Motor neuron (in vitro differentiated cells): Measurements from ENCODE around the gene TTYH2. TPM values are rescaled to one million over a fixed set of nuclear protein-coding genes. Genes with fewer than 3 reads are reported as not detected.

Source experiments
- ATAC-seq, 8 experiments: fragments of 200-7000 bp; cut with Tn5 transposase; replicated peaks in 6 of 8; 2 replicates each; pipeline ENCODE4 v1.8.0; 2021; ENCODE audit warnings: mild to moderate bottlenecking in 8 of 8, moderate library complexity in 8 of 8
- H3K27ac ChIP-seq, 2 donors: fragments of 250-450 bp; sonication (Bioruptor Pico); 2 replicates each; pipeline ENCODE4 v1.9.0; 2021; ENCODE audit warnings: antibody characterized with exemption in 2 of 2, mild to moderate bottlenecking in 2 of 2, moderate library complexity in 1 of 2
- H3K4me1 ChIP-seq, 2 donors: fragments of 250-450 bp; sonication (Bioruptor Pico); replicated peaks in 1 of 2; 2 replicates each; pipeline ENCODE4 v1.6.1; 2021; ENCODE audit warnings: antibody characterized with exemption in 2 of 2, mild to moderate bottlenecking in 2 of 2, moderate library complexity in 1 of 2
- H3K4me3 ChIP-seq, 5 donors: fragments of 250-450 bp; sonication (Bioruptor Pico); 2 replicates each; pipeline ENCODE4 v1.9.0; 2021; ENCODE audit warnings: antibody characterized with exemption in 5 of 5, mild to moderate bottlenecking in 5 of 5, moderate library complexity in 4 of 5
- WGBS, 10 experiments: fragments of 450-650 bp; shearing (Covaris generic); methylation state at CpG; one replicate each; pipeline ENCODE4 v1.0.0; 2022; 5-methylcytosine and 5-hydroxymethylcytosine counted together
- in situ Hi-C, 9 experiments: fragments of 400-800 bp; cut with MboI; loops; one replicate each; pipeline ENCODE4 v1.15.0; 2021; ENCODE audit warnings: low sequenced_read_pairs in 9 of 9, low pct_unique_long_range_greater_than_20kb in 2 of 9; ENCODE audit not compliant: unreplicated experiment in 9 of 9
- total RNA-seq, 8 experiments: library from RNA; unstranded; fragments of 300-600 nt; gene quantifications; 2 replicates each; pipeline versions ENCODE4 v1.2.3 to v1.2.4, GENCODE V29; 2022

Gene TTYH2
- 10 to 100 TPM in 3 of 8 experiments, 1 to 10 TPM in 5; 6.0 to 20.6 (median 9.1) TPM for total RNA-seq

GRCh38 chr17:74212913-74213791 is at the start of gene TTYH2:
TTYH2 (plus strand) TSS chr17:74213571; CDS start chr17:74213588, 17 bp downstream.
- in situ Hi-C loops = loop anchor here in 2 of 9 experiments (25.0 kb wide), 1 partner anchor 149 kb away; the partner anchor contains the start of genes BTBD17 (in 2 of the 2) and GPR142 (in 2 of the 2)
- H3K4me3 ChIP-seq = peak within 1 kb of the TSS; percentile 24 to 46 (median 33)
- H3K27ac ChIP-seq = peak within 1 kb of the TSS in 1 of 2 donors; percentile 87
- H3K4me1 ChIP-seq = peaks cover 40 to 45% of the 10 kb centered on the region in 2 donors
- 0 to 35% (median 13%) methylated on average over 1 to 11 of the region's 62 CpGs; no CpG with 5 or more reads in 6 of the 10 experiments for WGBS, 10 experiments
- peak; percentile 41 to 79 (median 66) for ATAC-seq

- in situ Hi-C loops = loop anchor here in 1 of 9 experiments (25.0 kb wide), 1 partner anchor 502 kb away; no protein-coding TSS in a partner anchor
- Histone ChIP-seq H3K4me3 (no peak overlapping the region), H3K4me1 (no peaks in the 10 kb centered on the region), H3K27ac (no peak overlapping the region)
- ATAC-seq = no peak
- 63 to 100% (median 87%) methylated on average over 1 to 7 of the region's 7 CpGs; no CpG with 5 or more reads in 1 of the 10 experiments for WGBS, 10 experiments
Observed at GRCh38 chr17:74163836-74164235, 49.5 kb upstream of the TTYH2 start.

- no peak overlapping the region for H3K27ac ChIP-seq
- no peak for ATAC-seq
- H3K4me3 ChIP-seq = no peak overlapping the region
- H3K4me1 ChIP-seq = no peaks in the 10 kb centered on the region
- WGBS, 10 experiments = 38 to 100% (median 95%) methylated on average over 1 to 9 of the region's 9 CpGs; no CpG with 5 or more reads in 1 of the 10 experiments
- in situ Hi-C loops = loop anchor here in 1 of 9 experiments (25.0 kb wide), 1 partner anchor 502 kb away; no protein-coding TSS in a partner anchor
Observed at GRCh38 chr17:74164446-74165045, 48.8 kb upstream of the TTYH2 start.

GRCh38 chr17:74165797-74166365 is 47.5 kb upstream of the TTYH2 start:
- no peak overlapping the region for H3K4me3 ChIP-seq
- WGBS, 10 experiments = 0 to 100% (median 45%) methylated on average over 1 to 8 of the region's 8 CpGs
- in situ Hi-C loops = loop anchor here in 1 of 9 experiments (25.0 kb wide), 1 partner anchor 504 kb away; no protein-coding TSS in a partner anchor
- peak in 3 of 8 experiments; percentile 38 to 59 (median 50) for ATAC-seq
- no peak overlapping the region for H3K27ac ChIP-seq
- no peaks in the 10 kb centered on the region for H3K4me1 ChIP-seq

GRCh38 chr17:74170924-74171323 is 42.4 kb upstream of the TTYH2 start:
- Histone ChIP-seq H3K4me3 (no peak overlapping the region), H3K4me1 (no peaks in the 10 kb centered on the region), H3K27ac (no peak overlapping the region)
- in situ Hi-C loops = loop anchor here in 1 of 9 experiments (25.0 kb wide), 1 partner anchor 509 kb away; no protein-coding TSS in a partner anchor
- ATAC-seq = peak in 2 of 8 experiments; percentile 38 to 65
- 82 to 100% (median 94%) methylated on average over 1 of the region's 1 CpG; no CpG with 5 or more reads in 6 of the 10 experiments for WGBS, 10 experiments

- in situ Hi-C loops = loop anchor here in 1 of 9 experiments (25.0 kb wide), 1 partner anchor 510 kb away; no protein-coding TSS in a partner anchor
Observed at GRCh38 chr17:74172700-74173099, 40.7 kb upstream of the TTYH2 start.

GRCh38 chr17:74176546-74177001 is 36.8 kb upstream of the TTYH2 start:
- Histone ChIP-seq H3K4me1 (peaks cover 7 to 16% of the 10 kb centered on the region in 2 donors), H3K27ac (no peak overlapping the region), H3K4me3 (no peak overlapping the region)
- in situ Hi-C loops = loop anchor here in 6 of 9 experiments (25.0 kb wide), 3 partner anchors 514 to 739 kb away; no protein-coding TSS in a partner anchor
- peak; percentile 67 to 97 (median 78) for ATAC-seq
- 0 to 60% (median 0%) methylated on average over 1 to 9 of the region's 10 CpGs; no CpG with 5 or more reads in 5 of the 10 experiments for WGBS, 10 experiments

More at GRCh38 chr17:74172700-74173099, 40.7 kb upstream of the TTYH2 start:
- WGBS, 10 experiments = 0 to 100% (median 59%) methylated on average over 1 to 3 of the region's 3 CpGs; no CpG with 5 or more reads in 1 of the 10 experiments
- Histone ChIP-seq H3K4me1 (no peaks in the 10 kb centered on the region), H3K4me3 (no peak overlapping the region), H3K27ac (no peak overlapping the region)
- ATAC-seq = no peak

GRCh38 chr17:74177018-74177450 is 36.3 kb upstream of the TTYH2 start:
- in situ Hi-C loops = loop anchor here in 6 of 9 experiments (25.0 kb wide), 3 partner anchors 515 to 740 kb away; no protein-coding TSS in a partner anchor
- Histone ChIP-seq H3K4me1 (peaks cover 12 to 18% of the 10 kb centered on the region in 2 donors), H3K4me3 (no peak overlapping the region), H3K27ac (no peak overlapping the region)
- WGBS, 10 experiments = 0 to 60% (median 29%) methylated on average over 1 of the region's 1 CpG; no CpG with 5 or more reads in 7 of the 10 experiments
- peak; percentile 29 to 66 (median 58) for ATAC-seq

GRCh38 chr17:74179576-74179975 is 33.8 kb upstream of the TTYH2 start:
- Histone ChIP-seq H3K27ac (no peak overlapping the region), H3K4me1 (peaks cover 21 to 29% of the 10 kb centered on the region in 2 donors), H3K4me3 (no peak overlapping the region)
- no peak for ATAC-seq
- in situ Hi-C loops = loop anchor here in 6 of 9 experiments (25.0 kb wide), 3 partner anchors 517 to 742 kb away; no protein-coding TSS in a partner anchor
- 0 to 100% (median 60%) methylated on average over 1 to 2 of the region's 4 CpGs; no CpG with 5 or more reads in 5 of the 10 experiments for WGBS, 10 experiments

- Histone ChIP-seq H3K4me3 (no peak overlapping the region), H3K4me1 (peaks cover 21 to 29% of the 10 kb centered on the region in 2 donors), H3K27ac (no peak overlapping the region)
- 52 to 100% methylated on average over 1 to 2 of the region's 8 CpGs; no CpG with 5 or more reads in 8 of the 10 experiments for WGBS, 10 experiments
- ATAC-seq = peak; percentile 5 to 75 (median 54)
- in situ Hi-C loops = loop anchor here in 6 of 9 experiments (25.0 kb wide), 3 partner anchors 518 to 743 kb away; no protein-coding TSS in a partner anchor
Observed at GRCh38 chr17:74180336-74180735, 33.0 kb upstream of the TTYH2 start.

GRCh38 chr17:74181341-74181740 is 32.0 kb upstream of the TTYH2 start:
- Histone ChIP-seq H3K4me1 (peaks cover 21 to 29% of the 10 kb centered on the region in 2 donors), H3K4me3 (no peak overlapping the region), H3K27ac (no peak overlapping the region)
- in situ Hi-C loops = loop anchor here in 6 of 9 experiments (25.0 kb wide), 3 partner anchors 519 to 744 kb away; no protein-coding TSS in a partner anchor
- WGBS, 10 experiments = 80 to 100% methylated on average over 1 of the region's 4 CpGs; no CpG with 5 or more reads in 8 of the 10 experiments
- no peak for ATAC-seq
